ENCODE measurements around the gene GALNT16. TPM values are rescaled to one million over a fixed set of nuclear protein-coding genes. Genes with fewer than 3 reads are reported as not detected.

The GALNT16 gene
- total and polyA plus RNA-seq, 2 donors (not counting 1 experiment from before 2014, with no cell fraction given), result 9.6 to 27.7 TPM

DNA sequence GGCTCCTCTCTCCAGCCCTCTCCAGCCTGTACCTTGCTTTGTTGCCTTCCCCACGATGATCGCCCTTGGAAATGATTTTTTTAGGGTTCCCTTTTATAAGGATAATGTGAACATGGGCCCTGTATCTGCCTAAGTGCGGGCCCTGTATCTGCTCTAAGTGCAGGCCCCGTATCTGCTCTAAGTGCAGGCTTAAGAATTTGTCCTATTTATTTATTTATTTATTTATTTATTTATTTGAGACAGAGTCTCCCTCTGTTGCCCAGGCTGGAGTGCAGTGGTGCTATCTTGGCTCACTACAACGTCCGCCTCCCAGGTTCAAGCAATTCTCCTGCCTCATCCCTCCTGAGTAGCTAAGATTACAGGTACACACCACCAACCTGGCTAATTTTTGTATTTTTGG lies 22.5 kb downstream of the GALNT16 start:
- H3K4me2 ChIP-seq (ENCODE audit: extremely low read depth, insufficient read depth, low read length), result no peak overlapping the region
- DNase-seq (ENCODE audit: low read depth in 2 of 2), result no peak
- H3K27me3 ChIP-seq (ENCODE audit: control insufficient read depth, insufficient read depth, low read length), result no peaks in the 10 kb centered on the region
- H3K79me2 ChIP-seq (ENCODE audit: control insufficient read depth, insufficient read depth, low read length), result no peaks in the 10 kb centered on the region
- no peak overlapping the region for H2AFZ ChIP-seq (ENCODE audit: low read length)
- H3K9ac ChIP-seq (ENCODE audit: insufficient read depth, low read length), result no peak overlapping the region
- no peaks in the 10 kb centered on the region for H3K9me3 ChIP-seq (ENCODE audit: control insufficient read depth, insufficient read depth, low read depth, low read length)
- H3K4me3 ChIP-seq (replicated peaks in 1 of 4; ENCODE audit: control extremely low read depth in 1 of 4, insufficient read depth in 1 of 4, low read depth in 3 of 4, low read length in 4 of 4), result no peak overlapping the region
- TF ChIP-seq, protein P1, sequence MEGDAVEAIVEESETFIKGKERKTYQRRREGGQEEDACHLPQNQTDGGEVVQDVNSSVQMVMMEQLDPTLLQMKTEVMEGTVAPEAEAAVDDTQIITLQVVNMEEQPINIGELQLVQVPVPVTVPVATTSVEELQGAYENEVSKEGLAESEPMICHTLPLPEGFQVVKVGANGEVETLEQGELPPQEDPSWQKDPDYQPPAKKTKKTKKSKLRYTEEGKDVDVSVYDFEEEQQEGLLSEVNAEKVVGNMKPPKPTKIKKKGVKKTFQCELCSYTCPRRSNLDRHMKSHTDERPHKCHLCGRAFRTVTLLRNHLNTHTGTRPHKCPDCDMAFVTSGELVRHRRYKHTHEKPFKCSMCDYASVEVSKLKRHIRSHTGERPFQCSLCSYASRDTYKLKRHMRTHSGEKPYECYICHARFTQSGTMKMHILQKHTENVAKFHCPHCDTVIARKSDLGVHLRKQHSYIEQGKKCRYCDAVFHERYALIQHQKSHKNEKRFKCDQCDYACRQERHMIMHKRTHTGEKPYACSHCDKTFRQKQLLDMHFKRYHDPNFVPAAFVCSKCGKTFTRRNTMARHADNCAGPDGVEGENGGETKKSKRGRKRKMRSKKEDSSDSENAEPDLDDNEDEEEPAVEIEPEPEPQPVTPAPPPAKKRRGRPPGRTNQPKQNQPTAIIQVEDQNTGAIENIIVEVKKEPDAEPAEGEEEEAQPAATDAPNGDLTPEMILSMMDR (conservative IDR thresholded peaks at IDR 0.05 in 1 of 2, IDR thresholded peaks at IDR 0.05 in 1 of 2; ENCODE audit: low read depth in 1 of 2, low read length in 2 of 2), result no peak
- TF ChIP-seq EZH2 (IDR thresholded peaks at IDR 0.05; ENCODE audit: low read length, missing control alignments), result no peak
- H3K27ac ChIP-seq (ENCODE audit: insufficient read depth, low read length), result no peak overlapping the region
- H4K20me1 ChIP-seq (ENCODE audit: control insufficient read depth, extremely low read depth, insufficient read depth, low read length), result no peaks in the 10 kb centered on the region
- H3K36me3 ChIP-seq (ENCODE audit: control insufficient read depth, insufficient read depth, low read length), result no peaks in the 10 kb centered on the region
- no peaks in the 10 kb centered on the region for H3K4me1 ChIP-seq (ENCODE audit: control insufficient read depth, extremely low read depth, insufficient read depth, low read length)

DNA sequence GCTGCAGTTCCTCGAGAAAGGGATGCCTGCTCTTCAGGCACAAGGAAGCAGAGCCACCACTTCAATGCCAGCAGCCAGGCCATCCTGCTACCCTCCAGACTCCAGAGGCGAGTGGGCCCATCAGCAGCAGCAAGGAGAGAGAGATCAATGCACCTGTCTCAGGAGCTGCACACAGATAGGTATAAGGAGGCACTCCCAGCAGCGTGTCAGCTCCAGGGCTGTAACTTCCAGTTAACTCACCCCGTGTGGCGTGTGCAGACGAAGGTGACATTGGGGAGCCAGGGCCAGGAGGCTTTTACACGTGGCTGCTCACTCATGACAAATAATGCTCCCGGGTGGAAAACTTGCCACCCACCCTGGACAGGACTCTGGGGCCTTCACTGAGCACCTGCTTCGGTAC lies 24.2 kb downstream of the GALNT16 start:
- H3K79me2 ChIP-seq (ENCODE audit: control insufficient read depth, insufficient read depth, low read length), result no peaks in the 10 kb centered on the region
- H3K9me3 ChIP-seq (ENCODE audit: control insufficient read depth, insufficient read depth, low read depth, low read length), result no peaks in the 10 kb centered on the region
- H3K4me3 ChIP-seq (replicated peaks in 1 of 4; ENCODE audit: control extremely low read depth in 1 of 4, insufficient read depth in 1 of 4, low read depth in 3 of 4, low read length in 4 of 4), result no peak overlapping the region
- no peak overlapping the region for H3K9ac ChIP-seq (ENCODE audit: insufficient read depth, low read length)
- no peak overlapping the region for H2AFZ ChIP-seq (ENCODE audit: low read length)
- H4K20me1 ChIP-seq (ENCODE audit: control insufficient read depth, extremely low read depth, insufficient read depth, low read length), result no peaks in the 10 kb centered on the region
- no peak overlapping the region for H3K27ac ChIP-seq (ENCODE audit: insufficient read depth, low read length)
- H3K36me3 ChIP-seq (ENCODE audit: control insufficient read depth, insufficient read depth, low read length), result no peaks in the 10 kb centered on the region
- H3K27me3 ChIP-seq (ENCODE audit: control insufficient read depth, insufficient read depth, low read length), result no peaks in the 10 kb centered on the region
- H3K4me2 ChIP-seq (ENCODE audit: extremely low read depth, insufficient read depth, low read length), result no peak overlapping the region
- DNase-seq (ENCODE audit: low read depth in 2 of 2), result no peak
- TF ChIP-seq, protein P1 (conservative IDR thresholded peaks at IDR 0.05 in 1 of 2, IDR thresholded peaks at IDR 0.05 in 1 of 2; ENCODE audit: low read depth in 1 of 2, low read length in 2 of 2), result no peak
- TF ChIP-seq EZH2 (IDR thresholded peaks at IDR 0.05; ENCODE audit: low read length, missing control alignments), result no peak
- H3K4me1 ChIP-seq (ENCODE audit: control insufficient read depth, extremely low read depth, insufficient read depth, low read length), result peaks cover 3% of the 10 kb centered on the region

DNA sequence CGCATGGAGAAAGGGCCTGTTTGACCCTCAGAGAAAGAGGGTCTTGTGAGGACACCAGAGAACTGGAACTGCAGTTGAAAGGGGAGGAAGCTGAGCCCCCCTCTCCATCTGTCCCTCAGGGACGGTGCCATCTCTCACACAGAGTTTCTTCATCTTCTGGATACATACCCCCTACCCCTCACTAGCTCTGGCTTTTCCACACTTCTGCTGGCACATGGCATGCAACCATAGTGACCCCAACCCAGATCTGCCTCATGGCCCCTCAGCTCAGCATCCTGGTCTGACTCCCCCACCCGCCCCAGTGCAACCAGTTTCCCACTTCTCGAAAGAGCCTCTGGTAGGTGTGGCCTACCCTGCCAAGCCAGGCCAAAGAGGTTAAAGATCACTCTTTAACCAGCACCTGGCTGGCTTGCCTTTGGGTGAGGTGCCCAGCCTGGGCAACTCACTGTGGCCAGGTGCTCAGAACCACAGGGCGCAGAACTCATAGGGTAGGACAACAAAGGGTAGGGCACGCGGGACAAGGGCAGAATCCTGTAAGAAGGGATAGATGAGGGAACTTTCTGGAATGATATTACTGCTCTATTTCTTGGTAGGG lies 25.8 kb downstream of the GALNT16 start:
- H3K79me2 ChIP-seq (ENCODE audit: control insufficient read depth, insufficient read depth, low read length), result no peaks in the 10 kb centered on the region
- no peak overlapping the region for H3K4me3 ChIP-seq (replicated peaks in 1 of 4; ENCODE audit: control extremely low read depth in 1 of 4, insufficient read depth in 1 of 4, low read depth in 3 of 4, low read length in 4 of 4)
- H4K20me1 ChIP-seq (ENCODE audit: control insufficient read depth, extremely low read depth, insufficient read depth, low read length), result no peaks in the 10 kb centered on the region
- no peak overlapping the region for H3K27ac ChIP-seq (ENCODE audit: insufficient read depth, low read length)
- H3K9me3 ChIP-seq (ENCODE audit: control insufficient read depth, insufficient read depth, low read depth, low read length), result no peaks in the 10 kb centered on the region
- TF ChIP-seq, protein P1 (conservative IDR thresholded peaks at IDR 0.05 in 1 of 2, IDR thresholded peaks at IDR 0.05 in 1 of 2; ENCODE audit: low read depth in 1 of 2, low read length in 2 of 2), result no peak
- no peak for TF ChIP-seq EZH2 (IDR thresholded peaks at IDR 0.05; ENCODE audit: low read length, missing control alignments)
- H2AFZ ChIP-seq (ENCODE audit: low read length), result no peak overlapping the region
- H3K4me1 ChIP-seq (ENCODE audit: control insufficient read depth, extremely low read depth, insufficient read depth, low read length), result peaks cover 3% of the 10 kb centered on the region
- no peaks in the 10 kb centered on the region for H3K36me3 ChIP-seq (ENCODE audit: control insufficient read depth, insufficient read depth, low read length)
- no peak overlapping the region for H3K9ac ChIP-seq (ENCODE audit: insufficient read depth, low read length)
- DNase-seq (ENCODE audit: low read depth in 2 of 2), result no peak
- no peak overlapping the region for H3K4me2 ChIP-seq (ENCODE audit: extremely low read depth, insufficient read depth, low read length)
- no peaks in the 10 kb centered on the region for H3K27me3 ChIP-seq (ENCODE audit: control insufficient read depth, insufficient read depth, low read length)
